NCI-H2196 treated with DMSO at 0.1 percent for 48 hours (cell line): ENCODE results near the gene CYB5R3.
A peak's percentile ranks its signal among the peaks of the same experiment; 100 is the strongest.
"Not testable (repeated sequence)": the region's sequence is repeated elsewhere in the genome, so short reads cannot be mapped to it uniquely, and the experiment has no call there.

Experiments used
- DNase-seq: peaks from one replicate; lab custom pipeline; 2025; ENCODE audit not compliant: unreplicated experiment; lab: John Stamatoyannopoulos, UW

Gene CYB5R3

GRCh38 chr22:42626431-42626830 lies 22.8 kb downstream of the CYB5R3 start:
- no peak for DNase-seq

- DNase-seq: no peak
Observed at GRCh38 chr22:42625416-42625815, 23.8 kb downstream of the CYB5R3 start.

GRCh38 chr22:42624551-42625106 lies 24.6 kb downstream of the CYB5R3 start:
- no peak for DNase-seq

GRCh38 chr22:42623756-42624441 lies 25.3 kb downstream of the CYB5R3 start:
- DNase-seq: no peak

- no peak for DNase-seq
Observed at GRCh38 chr22:42623301-42623751, 25.9 kb downstream of the CYB5R3 start.

- no peak for DNase-seq
Observed at GRCh38 chr22:42622061-42622710, 27.0 kb downstream of the CYB5R3 start.

- DNase-seq: peak; percentile 51
Observed at GRCh38 chr22:42621505-42622002, 27.6 kb downstream of the CYB5R3 start.

- no peak for DNase-seq
Observed at GRCh38 chr22:42620084-42620483, 29.1 kb downstream of the CYB5R3 start.

GRCh38 chr22:42619261-42620063 lies 29.7 kb downstream of the CYB5R3 start:
- no peak for DNase-seq

GRCh38 chr22:42617155-42617983 lies 31.8 kb downstream of the CYB5R3 start:
- no peak for DNase-seq

GRCh38 chr22:42615860-42616175 lies 33.4 kb downstream of the CYB5R3 start:
- not testable (repeated sequence) for DNase-seq

GRCh38 chr22:42615092-42615859 lies 33.9 kb downstream of the CYB5R3 start:
- DNase-seq: peak; percentile 72

- DNase-seq: peak; percentile 90
Observed at GRCh38 chr22:42614312-42615091, 34.7 kb downstream of the CYB5R3 start, which contains the start of gene POLDIP3. POLDIP3 (minus strand) TSS chr22:42614883; CDS start chr22:42614857, 26 bp downstream.

GRCh38 chr22:42613872-42614301 lies 35.3 kb downstream of the CYB5R3 start:
- no peak for DNase-seq

- DNase-seq: no peak
Observed at GRCh38 chr22:42612336-42612735, 36.9 kb downstream of the CYB5R3 start.

- DNase-seq: no peak
Observed at GRCh38 chr22:42611051-42611450, 38.1 kb downstream of the CYB5R3 start.

GRCh38 chr22:42610186-42610585 lies 39.0 kb downstream of the CYB5R3 start:
- no peak for DNase-seq

GRCh38 chr22:42608823-42609361 lies 40.3 kb downstream of the CYB5R3 start:
- DNase-seq: no peak
